GM20431 (cell line): ENCODE results near the gene KIAA0825.

Experiments used
- in situ Hi-C: fragments of 300-500 bp; cut with MseI, MboI; formaldehyde crosslinking; loops from one replicate; pipeline ENCODE4 v1.15.0; 2020; ENCODE audit warnings: low sequenced_read_pairs; ENCODE audit not compliant: unreplicated experiment

The KIAA0825 gene

GRCh38 chr5:94267350-94267899 lies 351.0 kb downstream of the KIAA0825 start:
- in situ Hi-C loops = no loop called here

- in situ Hi-C loops = no loop called here
Measured at GRCh38 chr5:94266170-94266569, 352.2 kb downstream of the KIAA0825 start.

GRCh38 chr5:94263068-94263467 lies 355.3 kb downstream of the KIAA0825 start:
- in situ Hi-C loops = no loop called here

GRCh38 chr5:94260096-94260495 lies 358.3 kb downstream of the KIAA0825 start:
- in situ Hi-C loops = no loop called here

- in situ Hi-C loops = no loop called here
Measured at GRCh38 chr5:94254214-94254613, 364.2 kb downstream of the KIAA0825 start.

GRCh38 chr5:94250985-94251384 lies 367.4 kb downstream of the KIAA0825 start:
- in situ Hi-C loops = no loop called here

GRCh38 chr5:94249430-94249829 lies 369.0 kb downstream of the KIAA0825 start:
- in situ Hi-C loops = no loop called here

- in situ Hi-C loops = no loop called here
Measured at GRCh38 chr5:94248175-94248875, 370.1 kb downstream of the KIAA0825 start.

- in situ Hi-C loops = no loop called here
Measured at GRCh38 chr5:94245608-94246007, 372.8 kb downstream of the KIAA0825 start.

- in situ Hi-C loops = no loop called here
Measured at GRCh38 chr5:94244921-94245320, 373.5 kb downstream of the KIAA0825 start.

- in situ Hi-C loops = no loop called here
Measured at GRCh38 chr5:94243612-94244011, 374.8 kb downstream of the KIAA0825 start.

GRCh38 chr5:94240993-94241651 lies 377.3 kb downstream of the KIAA0825 start:
- in situ Hi-C loops = no loop called here

- in situ Hi-C loops = no loop called here
Measured at GRCh38 chr5:94240596-94240992, 377.8 kb downstream of the KIAA0825 start.

- in situ Hi-C loops = no loop called here
Measured at GRCh38 chr5:94240134-94240533, 378.3 kb downstream of the KIAA0825 start.

GRCh38 chr5:94239266-94239665 lies 379.1 kb downstream of the KIAA0825 start:
- in situ Hi-C loops = no loop called here

- in situ Hi-C loops = no loop called here
Measured at GRCh38 chr5:94234987-94235386, 383.4 kb downstream of the KIAA0825 start.

GRCh38 chr5:94228791-94229190 lies 389.6 kb downstream of the KIAA0825 start:
- in situ Hi-C loops = no loop called here

- in situ Hi-C loops = no loop called here
Measured at GRCh38 chr5:94223235-94223634, 395.2 kb downstream of the KIAA0825 start.

GRCh38 chr5:94218374-94218773 lies 400.0 kb downstream of the KIAA0825 start:
- in situ Hi-C loops = no loop called here

GRCh38 chr5:94217745-94218144 lies 400.7 kb downstream of the KIAA0825 start:
- in situ Hi-C loops = no loop called here

GRCh38 chr5:94217216-94217615 lies 401.2 kb downstream of the KIAA0825 start:
- in situ Hi-C loops = no loop called here
